Calu3 (cell line): ENCODE data around the gene THOC1. TPM values are rescaled to one million over a fixed set of nuclear protein-coding genes. Genes with fewer than 3 reads are reported as not detected.

Experiments used
- BruUV-seq: library from RNA; stranded (reverse); fragments of 400-500 nt; replicated peaks from 2 replicates; lab custom pipeline; 2021; lab: Mats Ljungman, UMichigan
- CTCF ChIA-PET: fragments of 300-600 bp; sonication (Branson Sonifier 250); formaldehyde crosslinking; loops from one replicate; lab custom pipeline; 2022; ENCODE audit warnings: antibody characterized with exemption; lab: Charles Lee
- DNase-seq: peaks from one replicate; pipeline ENCODE4 v3.0.0; 2022
- H3K27ac Mint-ChIP-seq: one replicate; pipeline ENCODE4 v1.8.0; 2022; ENCODE audit warnings: mixed read lengths; ENCODE audit not compliant: unreplicated experiment
- H3K27me3 Mint-ChIP-seq: one replicate; pipeline ENCODE4 v1.8.0; 2022; ENCODE audit warnings: mixed read lengths; ENCODE audit not compliant: unreplicated experiment
- H3K36me3 Mint-ChIP-seq: one replicate; pipeline ENCODE4 v1.8.0; 2022; ENCODE audit warnings: mild to moderate bottlenecking, moderate library complexity, mixed read lengths; ENCODE audit not compliant: insufficient read depth, unreplicated experiment
- H3K4me1 Mint-ChIP-seq: one replicate; pipeline ENCODE4 v1.8.0; 2022; ENCODE audit warnings: mild to moderate bottlenecking, low read depth, mixed read lengths; ENCODE audit not compliant: unreplicated experiment
- H3K4me3 Mint-ChIP-seq: one replicate; pipeline ENCODE4 v1.8.0; 2022; ENCODE audit warnings: mild to moderate bottlenecking, low read depth, moderate library complexity, mixed read lengths; ENCODE audit not compliant: unreplicated experiment
- H3K9me3 Mint-ChIP-seq: one replicate; pipeline ENCODE4 v1.8.0; 2022; ENCODE audit warnings: low read depth, mixed read lengths; ENCODE audit not compliant: unreplicated experiment
- CTCF ChIP-seq: fragments of 200-600 bp; IDR thresholded peaks from one replicate; pipeline ENCODE4 v1.8.0; 2022; ENCODE audit warnings: antibody characterized with exemption; ENCODE audit not compliant: unreplicated experiment
- intact Hi-C: fragments of 100-400 bp; cut with micrococcal nuclease; formaldehyde crosslinking; loops from one replicate; pipeline ENCODE4 v1.10.0; 2022; ENCODE audit not compliant: unreplicated experiment
- total RNA-seq: library from RNA; stranded (reverse); gene quantifications from 2 replicates; pipeline ENCODE4 v1.2.3, GENCODE V29; 2022

THOC1 gene
- total RNA-seq, 1 experiment from 2014 or later = 47.1 TPM

DNA sequence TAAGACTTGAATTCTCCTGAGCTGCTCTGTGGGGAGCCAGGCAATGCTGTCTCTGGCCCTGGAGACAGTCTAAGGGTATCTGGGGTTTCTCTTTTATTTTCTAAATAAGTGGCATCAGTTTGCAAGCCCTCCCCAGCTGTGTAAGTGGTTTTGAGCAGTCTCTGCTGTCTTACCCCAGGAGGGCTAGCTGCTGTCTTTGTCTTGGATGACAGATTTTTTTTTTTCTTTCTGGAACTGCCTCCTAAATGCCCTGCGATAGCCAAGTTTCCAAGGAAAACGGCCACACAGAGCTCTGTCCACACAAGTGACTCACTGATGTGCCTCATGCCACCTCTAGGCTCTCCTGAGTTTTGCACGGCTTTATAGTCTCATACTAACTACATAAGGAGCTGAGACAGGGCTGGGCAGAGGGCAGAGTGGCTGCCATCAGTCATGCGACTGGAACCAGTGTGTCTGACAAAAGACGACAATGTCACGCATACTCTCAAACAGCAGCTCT lies 37.2 kb upstream of the THOC1 start:
- no peak for DNase-seq
- Mint-ChIP-seq H3K4me3 (no peak overlapping the region), H3K4me1 (no peaks in the 10 kb centered on the region), H3K36me3 (peaks cover 4% of the 10 kb centered on the region), H3K9me3 (no peaks in the 10 kb centered on the region), H3K27me3 (peaks cover 85% of the 10 kb centered on the region), H3K27ac (no peak overlapping the region)
- TF ChIP-seq CTCF = no peak
- intact Hi-C loops = no loop called here
- no TSS peak for BruUV-seq
- CTCF ChIA-PET = no interaction called here

- H3K4me3 Mint-ChIP-seq = no peak overlapping the region
Observed at GRCh38 chr18:303607-304006, 35.8 kb upstream of the THOC1 start.

DNA sequence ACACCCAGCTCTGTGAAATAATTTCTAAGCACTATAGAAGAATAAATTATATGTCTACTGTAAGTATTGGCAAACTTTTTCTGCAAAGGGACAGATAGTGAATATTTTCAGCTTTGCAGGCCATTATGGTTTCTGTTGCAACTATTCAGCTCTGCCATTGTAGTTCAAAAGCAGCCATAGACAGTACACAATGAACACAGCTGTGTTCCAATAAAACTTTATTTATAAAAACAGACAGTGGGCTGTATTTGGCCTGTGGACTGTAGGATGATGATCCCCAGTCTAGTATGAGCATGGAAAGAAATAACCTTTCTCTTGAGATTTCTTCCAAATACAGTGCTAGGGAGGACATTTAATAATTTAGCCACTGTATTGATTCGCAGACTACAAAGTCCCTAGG lies 35.2 kb upstream of the THOC1 start:
- no peak for TF ChIP-seq CTCF
- Mint-ChIP-seq H3K9me3 (no peaks in the 10 kb centered on the region), H3K4me3 (no peak overlapping the region), H3K27ac (no peak overlapping the region), H3K4me1 (no peaks in the 10 kb centered on the region), H3K27me3 (peaks cover 75% of the 10 kb centered on the region), H3K36me3 (peaks cover 4% of the 10 kb centered on the region)
- no peak for DNase-seq
- intact Hi-C loops = no loop called here
- CTCF ChIA-PET = interaction anchor here (0.6 to 0.7 kb wide), 2 partner anchors 9 to 321 kb away, joined by 3 to 8 read pairs; no protein-coding TSS in a partner anchor
- BruUV-seq = no TSS peak

More at GRCh38 chr18:303607-304006, 35.8 kb upstream of the THOC1 start:
- CTCF ChIA-PET = interaction anchor here (0.6 kb wide), 1 partner anchor 320 kb away, joined by 8 read pairs; no protein-coding TSS in a partner anchor
- Mint-ChIP-seq H3K27ac (no peak overlapping the region), H3K27me3 (peaks cover 81% of the 10 kb centered on the region), H3K36me3 (peaks cover 4% of the 10 kb centered on the region), H3K9me3 (no peaks in the 10 kb centered on the region), H3K4me1 (no peaks in the 10 kb centered on the region)
- intact Hi-C loops = no loop called here
- DNase-seq = no peak
- no peak for TF ChIP-seq CTCF
- no TSS peak for BruUV-seq

- peaks cover 75% of the 10 kb centered on the region for H3K27me3 Mint-ChIP-seq
- H3K27ac Mint-ChIP-seq = no peak overlapping the region
- TF ChIP-seq CTCF = no peak
- no peaks in the 10 kb centered on the region for H3K9me3 Mint-ChIP-seq
- intact Hi-C loops = no loop called here
- no TSS peak for BruUV-seq
- no peak overlapping the region for H3K4me3 Mint-ChIP-seq
- CTCF ChIA-PET = no interaction called here
- no peak for DNase-seq
- peaks cover 4% of the 10 kb centered on the region for H3K36me3 Mint-ChIP-seq
- no peaks in the 10 kb centered on the region for H3K4me1 Mint-ChIP-seq
Observed at GRCh38 chr18:302097-302496, 34.2 kb upstream of the THOC1 start.
